CD4-positive, alpha-beta T cell treated with Interferon gamma for 1 hour (primary cell): ENCODE measurements around the gene NRDC.
"Not testable (repeated sequence)": the region's sequence is repeated elsewhere in the genome, so short reads cannot be mapped to it uniquely, and the experiment has no call there.

Source experiments
- DNase-seq: peaks from one replicate; pipeline ENCODE4 v3.0.0-alpha.2; 2020

The NRDC gene

GRCh38 chr1:51878616-51879336 lies at the start of gene NRDC:
Gene NRDC, minus strand, starts transcription at chr1:51878727. Its CDS starts 112 bp downstream, at chr1:51878615.
- DNase-seq = peak; percentile 100

- DNase-seq = no peak
These were observed 48.5 kb upstream of the NRDC start for GRCh38 chr1:51927029-51927428.

- no peak for DNase-seq
These were observed 47.8 kb upstream of the NRDC start for GRCh38 chr1:51926171-51926812.

- no peak for DNase-seq
These were observed 45.9 kb upstream of the NRDC start for GRCh38 chr1:51924455-51924854.

GRCh38 chr1:51922040-51922439 lies 43.5 kb upstream of the NRDC start:
- no peak for DNase-seq

- DNase-seq = no peak
These were observed 41.6 kb upstream of the NRDC start for GRCh38 chr1:51920130-51920529.

GRCh38 chr1:51919684-51920083 lies 41.2 kb upstream of the NRDC start:
- DNase-seq = no peak

- no peak for DNase-seq
These were observed 38.3 kb upstream of the NRDC start for GRCh38 chr1:51916587-51917405.

GRCh38 chr1:51915951-51916350 lies 37.4 kb upstream of the NRDC start:
- no peak for DNase-seq

- no peak for DNase-seq
These were observed 34.4 kb upstream of the NRDC start for GRCh38 chr1:51912881-51913280.

GRCh38 chr1:51910221-51911000 lies 31.9 kb upstream of the NRDC start:
- no peak for DNase-seq

- no peak for DNase-seq
These were observed 30.0 kb upstream of the NRDC start for GRCh38 chr1:51908499-51908898.

- no peak for DNase-seq
These were observed 28.7 kb upstream of the NRDC start for GRCh38 chr1:51907079-51907702.

- DNase-seq = no peak
These were observed 28.0 kb upstream of the NRDC start for GRCh38 chr1:51906306-51907078.

- no peak for DNase-seq
These were observed 23.9 kb upstream of the NRDC start for GRCh38 chr1:51902456-51902855.

- no peak for DNase-seq
These were observed 22.6 kb upstream of the NRDC start for GRCh38 chr1:51901151-51901550.

- DNase-seq = no peak
These were observed 20.5 kb upstream of the NRDC start for GRCh38 chr1:51899022-51899421.

- DNase-seq = no peak
These were observed 19.7 kb upstream of the NRDC start for GRCh38 chr1:51898090-51898734.

GRCh38 chr1:51897699-51898031 lies 19.1 kb upstream of the NRDC start:
- no peak for DNase-seq

GRCh38 chr1:51894748-51895147 lies 16.2 kb upstream of the NRDC start:
- not testable (repeated sequence) for DNase-seq

GRCh38 chr1:51878308-51878615 lies 265 bp downstream of the NRDC start:
- DNase-seq = no peak
